ENCODE data around the gene NOP16.

The NOP16 gene

GRCh38 chr5:176334031-176334770 is 54.2 kb downstream of the NOP16 start:
- DNase-seq: no peak
- intact Hi-C loops (cut with DNase I): no loop called here

All from posterior cingulate gyrus (tissue), 11 donors.